Esophagus squamous epithelium (tissue), 5 donors: ENCODE results near the gene ECE1. TPM values are rescaled to one million over a fixed set of nuclear protein-coding genes. Genes with fewer than 3 reads are reported as not detected.

Source experiments
- DNase-seq: peaks from one replicate; lab custom pipeline; 2025; lab: John Stamatoyannopoulos, UW
- H3K27ac ChIP-seq, 4 donors: fragments of 200-600 bp; sonication (generic); one replicate each; pipeline ENCODE4 v1.5.1; 2016 to 2019; ENCODE audit warnings: mild to moderate bottlenecking in 1 of 4
- H3K27me3 ChIP-seq, 4 donors: fragments of 200-600 bp; sonication (generic); 1 replicate in 3 of 4; 2 replicates in 1 of 4; pipeline versions ENCODE4 v1.5.1 to v1.6.0; 2017 to 2021; ENCODE audit warnings: antibody characterized with exemption in 1 of 4
- H3K36me3 ChIP-seq, 3 donors: fragments of 200-600 bp; sonication (generic); one replicate each; pipeline ENCODE4 v1.5.1; 2016 to 2019
- H3K4me1 ChIP-seq, 3 donors: fragments of 200-600 bp; sonication (generic); one replicate each; pipeline ENCODE4 v1.5.1; 2017 to 2019
- H3K4me3 ChIP-seq, 4 donors: fragments of 200-600 bp; sonication (generic); 1 replicate in 3 of 4; 2 replicates in 1 of 4; pipeline ENCODE4 v1.5.1; 2016 to 2019; ENCODE audit warnings: mild to moderate bottlenecking in 2 of 4, moderate library complexity in 1 of 4
- H3K9me3 ChIP-seq, 3 donors: fragments of 200-600 bp; sonication (generic); one replicate each; pipeline ENCODE4 v1.5.1; 2016 to 2019
- CTCF ChIP-seq, 6 experiments: fragments of 450-650 bp in 4 of 6; fragments of 200-600 bp in 2 of 6; sonication (generic) in 2 of 6; IDR thresholded peaks; one replicate each; pipeline ENCODE4 v1.5.1; 2016 to 2019; ENCODE audit warnings: antibody characterized with exemption in 6 of 6, mild to moderate bottlenecking in 4 of 6, moderate library complexity in 4 of 6
- POLR2A ChIP-seq, 4 donors: fragments of 450-650 bp; IDR thresholded peaks; one replicate each; pipeline ENCODE4 v1.6.1; 2017; ENCODE audit warnings: antibody characterized with exemption in 4 of 4, mild to moderate bottlenecking in 4 of 4, moderate library complexity in 3 of 4
- WGBS, 2 donors: methylation state at CpG; one replicate each; pipeline ENCODE4 v1.1.5; 2018; 5-methylcytosine and 5-hydroxymethylcytosine counted together
- intact Hi-C: fragments of 100-400 bp; cut with DNase I; formaldehyde crosslinking; loops from one replicate; pipeline ENCODE4 v1.15.0; 2022
- total RNA-seq, 4 donors: library from RNA; depleted of rRNA; stranded (reverse); fragments of >200 nt; gene quantifications; one replicate each; pipeline ENCODE4 v1.1.0, GENCODE V29; 2016
- donor health status: DM: yes; HTN: yes; CAD: no.

The ECE1 gene
- total RNA-seq, 4 donors from 2014 or later: 11.3 to 42.2 (median 24.1) TPM

- Histone ChIP-seq H3K27me3 (no peaks in the 10 kb centered on the region), H3K9me3 (no peaks in the 10 kb centered on the region), H3K27ac (peak overlapping the region; percentile 24 to 94 (median 86)), H3K36me3 (no peaks in the 10 kb centered on the region), H3K4me1 (peaks cover 13 to 92% (median 58%) of the 10 kb centered on the region in 3 donors), H3K4me3 (peak overlapping the region in 1 of 4 donors; percentile 15)
- intact Hi-C loops: no loop called here
- WGBS, 2 donors: 43 to 59% methylated on average over 17 to 18 of the region's 19 CpGs
- TF ChIP-seq CTCF (IDR thresholded peaks at IDR 0.05) (no peak), POLR2A (IDR thresholded peaks at IDR 0.05) (no peak)
- no peak for DNase-seq
Measured at GRCh38 chr1:21313886-21314721, 23.8 kb upstream of the ECE1 start.

- Histone ChIP-seq H3K27me3 (no peaks in the 10 kb centered on the region), H3K4me1 (peaks cover 19 to 92% (median 59%) of the 10 kb centered on the region in 3 donors), H3K9me3 (no peaks in the 10 kb centered on the region), H3K36me3 (no peaks in the 10 kb centered on the region), H3K27ac (peak overlapping the region in 3 of 4 donors; percentile 86 to 94 (median 87)), H3K4me3 (no peak overlapping the region)
- TF ChIP-seq POLR2A (IDR thresholded peaks at IDR 0.05) (no peak), CTCF (IDR thresholded peaks at IDR 0.05) (no peak)
- 79 to 90% methylated on average over 3 to 4 of the region's 6 CpGs for WGBS, 2 donors
- intact Hi-C loops: no loop called here
- DNase-seq: no peak
Measured at GRCh38 chr1:21313203-21313885, 23.1 kb upstream of the ECE1 start.

DNA sequence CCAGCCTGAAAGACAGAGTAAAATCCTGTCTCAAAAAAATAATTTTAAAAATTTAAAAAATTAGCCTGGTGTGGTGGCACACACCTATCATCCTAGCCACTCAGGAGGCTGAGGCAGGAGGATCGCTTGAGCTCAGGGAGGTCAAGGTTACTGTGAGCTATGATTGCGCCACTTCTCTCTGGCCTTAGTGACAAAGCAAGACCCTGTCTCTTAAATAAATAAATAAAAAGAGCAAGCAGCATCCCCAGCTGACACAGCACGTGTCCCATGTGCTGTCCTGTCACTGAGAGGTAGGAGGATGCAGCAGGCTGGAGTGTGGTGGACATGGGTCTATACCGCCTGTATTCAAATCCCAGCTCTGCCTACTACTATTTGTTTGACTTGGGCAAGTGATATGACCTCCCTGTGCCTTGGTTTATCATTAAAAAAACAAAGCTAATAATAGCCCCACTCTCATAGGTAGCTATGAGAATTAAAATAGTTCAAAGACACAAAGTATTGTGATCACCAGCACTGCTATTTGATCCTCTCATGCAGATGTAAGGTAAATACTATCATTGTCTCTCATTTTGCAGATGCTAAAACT, 22.2 kb upstream of the ECE1 start:
- TF ChIP-seq CTCF (IDR thresholded peaks at IDR 0.05): no peak
- no peak for TF ChIP-seq POLR2A (IDR thresholded peaks at IDR 0.05)
- Histone ChIP-seq H3K27ac (peak overlapping the region in 3 of 4 donors; percentile 86 to 94 (median 87)), H3K9me3 (no peaks in the 10 kb centered on the region), H3K36me3 (no peaks in the 10 kb centered on the region), H3K4me1 (peaks cover 27 to 92% (median 60%) of the 10 kb centered on the region in 3 donors), H3K27me3 (no peaks in the 10 kb centered on the region), H3K4me3 (no peak overlapping the region)
- DNase-seq: no peak
- intact Hi-C loops: no loop called here
- WGBS, 2 donors: 82 to 97% methylated on average over 4 of the region's 4 CpGs

- WGBS, 2 donors: 78 to 100% methylated on average over 1 to 5 of the region's 6 CpGs
- intact Hi-C loops: no loop called here
- no peaks in the 10 kb centered on the region for H3K9me3 ChIP-seq
- H3K4me3 ChIP-seq: no peak overlapping the region
- no peaks in the 10 kb centered on the region for H3K27me3 ChIP-seq
- H3K27ac ChIP-seq: peak overlapping the region in 3 of 4 donors; percentile 65 to 74 (median 68)
- no peak for DNase-seq
- H3K36me3 ChIP-seq: no peaks in the 10 kb centered on the region
- TF ChIP-seq POLR2A (IDR thresholded peaks at IDR 0.05) (no peak), CTCF (IDR thresholded peaks at IDR 0.05) (no peak)
- H3K4me1 ChIP-seq: peaks cover 30 to 90% (median 55%) of the 10 kb centered on the region in 3 donors
Measured at GRCh38 chr1:21311016-21311415, 20.8 kb upstream of the ECE1 start.
